CD4-positive, alpha-beta T cell treated with Interleukin-2 at 100 ng/mL for 4 hours (primary cell): Measurements from ENCODE around the gene DDIT4L.
"Not testable (repeated sequence)": the region's sequence is repeated elsewhere in the genome, so short reads cannot be mapped to it uniquely, and the experiment has no call there.

ENCODE experiments used
- DNase-seq: peaks from one replicate; pipeline ENCODE4 v3.0.0-alpha.2; 2020; ENCODE audit warnings: low spot score

The DDIT4L gene, protein sequence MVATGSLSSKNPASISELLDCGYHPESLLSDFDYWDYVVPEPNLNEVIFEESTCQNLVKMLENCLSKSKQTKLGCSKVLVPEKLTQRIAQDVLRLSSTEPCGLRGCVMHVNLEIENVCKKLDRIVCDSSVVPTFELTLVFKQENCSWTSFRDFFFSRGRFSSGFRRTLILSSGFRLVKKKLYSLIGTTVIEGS

DNA sequence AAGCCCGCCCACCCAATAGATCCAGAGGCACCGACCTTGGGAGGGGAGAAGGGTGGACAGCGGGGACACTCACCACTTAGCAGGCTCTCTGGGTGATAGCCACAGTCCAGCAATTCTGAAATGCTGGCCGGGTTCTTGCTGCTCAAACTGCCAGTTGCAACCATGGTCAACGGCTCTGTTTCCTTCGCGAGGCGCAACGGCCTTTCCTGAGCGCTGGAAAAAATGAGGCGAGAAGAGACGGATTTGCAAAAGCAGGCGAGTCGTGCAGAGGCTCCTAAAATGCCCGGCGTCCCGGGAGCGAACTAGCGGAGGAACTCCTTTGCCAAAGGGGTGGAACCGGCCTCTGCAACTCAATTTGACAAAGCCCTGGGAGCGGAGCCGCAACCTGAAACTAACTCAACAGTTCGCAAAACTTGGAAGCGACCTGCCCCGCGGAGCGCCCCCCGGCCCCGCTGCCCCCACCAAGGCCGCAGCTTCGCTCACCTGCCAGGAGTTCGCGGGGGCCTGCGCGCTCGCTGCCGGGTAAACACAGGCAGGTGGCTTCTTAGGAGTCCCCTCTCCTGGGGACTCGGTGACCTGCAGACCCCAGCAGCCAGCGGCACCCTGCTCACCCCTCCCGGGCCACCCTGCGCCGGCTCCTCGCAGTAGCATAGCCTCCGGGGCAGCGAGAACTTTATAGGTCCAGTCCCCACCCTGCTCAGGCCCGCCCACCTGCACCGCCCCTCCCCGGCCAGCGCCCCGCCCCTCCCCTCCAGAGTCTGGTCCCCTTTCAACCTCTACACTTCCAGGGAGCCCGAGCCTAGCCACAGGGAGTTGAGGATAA, at the start of gene DDIT4L:
Gene DDIT4L, minus strand, starts transcription at position 649 of the 823 bp plus-strand sequence. Its CDS starts 485 bp downstream, at position 164.
- no peak for DNase-seq

DNA sequence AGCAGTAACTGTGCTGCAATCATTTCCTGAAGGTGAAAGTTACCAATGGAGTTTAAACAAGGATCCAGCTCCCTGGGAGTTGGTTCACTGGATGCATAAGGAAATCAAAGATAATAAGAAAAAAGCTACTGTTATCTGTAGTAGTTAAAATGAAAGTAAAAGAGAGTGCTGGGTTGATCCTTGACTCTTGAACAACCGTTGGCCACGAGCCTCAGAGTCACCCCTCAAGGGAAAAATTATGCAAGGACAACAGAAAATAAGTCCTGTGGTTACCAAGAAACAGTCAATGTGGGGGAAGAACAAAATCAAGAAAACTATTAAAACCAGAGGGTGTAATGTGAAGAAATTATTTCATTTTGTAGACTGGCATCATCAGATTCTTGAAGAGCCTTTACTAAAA, 49.7 kb upstream of the DDIT4L start:
- DNase-seq = no peak

DNA sequence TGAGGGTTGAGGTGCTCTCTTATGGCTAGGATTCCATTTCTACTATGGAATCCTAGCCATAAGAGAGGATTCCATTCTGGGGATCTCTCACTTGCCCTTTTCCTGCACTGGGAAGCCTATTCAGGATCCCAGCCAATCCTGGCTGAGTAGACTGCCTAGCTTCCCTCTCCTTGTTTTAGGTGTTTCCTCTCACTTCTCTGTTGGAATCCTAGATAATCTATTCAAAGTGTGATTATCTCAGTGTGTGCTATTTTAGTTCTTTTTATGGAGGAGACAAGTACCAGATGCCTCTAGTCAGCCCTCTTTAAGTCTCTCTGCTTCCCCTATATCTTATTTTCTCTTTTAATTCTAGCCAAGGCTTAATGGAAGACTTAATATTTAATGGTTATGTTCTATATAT, 34.5 kb upstream of the DDIT4L start:
- DNase-seq = no peak

DNA sequence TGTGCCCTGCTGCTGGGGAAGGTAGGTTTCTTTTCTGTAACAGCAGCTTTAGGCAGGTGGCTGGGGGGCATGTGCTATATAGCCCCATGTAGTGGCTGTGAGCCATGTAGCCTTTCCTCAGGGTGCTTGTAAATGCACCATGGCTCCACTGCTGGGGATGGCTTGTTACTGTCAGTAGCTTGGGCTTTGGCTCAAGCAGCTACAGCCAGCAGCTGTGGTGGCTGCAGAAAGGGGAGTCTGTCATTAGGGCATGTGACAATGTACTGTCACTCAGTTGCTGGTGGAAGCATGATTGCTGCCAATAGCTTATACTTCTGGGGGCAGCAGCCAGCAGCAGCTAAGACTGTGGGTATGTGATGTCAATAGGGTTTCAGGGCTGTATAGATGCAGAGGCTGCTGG, 33.9 kb upstream of the DDIT4L start:
- DNase-seq = no peak

DNA sequence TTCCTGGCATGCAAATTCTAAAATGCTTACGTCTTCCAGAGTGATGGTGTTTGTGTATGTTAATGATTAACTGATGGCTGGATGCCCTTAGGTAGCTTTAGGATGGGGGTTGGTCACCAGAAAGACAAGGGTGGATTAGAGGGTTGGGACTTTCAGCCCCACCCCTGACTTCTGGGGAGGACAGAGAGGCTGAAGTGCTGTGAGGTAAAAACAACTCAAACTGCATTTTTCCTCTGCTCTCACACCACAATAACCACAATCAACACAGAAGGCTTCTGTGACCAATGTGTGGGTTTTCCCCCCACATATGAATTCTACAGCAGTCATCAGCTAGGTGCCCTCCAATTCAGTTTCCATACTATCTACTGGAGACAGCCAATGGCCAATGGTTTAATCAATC, 18.7 kb upstream of the DDIT4L start:
- DNase-seq = no peak

DNA sequence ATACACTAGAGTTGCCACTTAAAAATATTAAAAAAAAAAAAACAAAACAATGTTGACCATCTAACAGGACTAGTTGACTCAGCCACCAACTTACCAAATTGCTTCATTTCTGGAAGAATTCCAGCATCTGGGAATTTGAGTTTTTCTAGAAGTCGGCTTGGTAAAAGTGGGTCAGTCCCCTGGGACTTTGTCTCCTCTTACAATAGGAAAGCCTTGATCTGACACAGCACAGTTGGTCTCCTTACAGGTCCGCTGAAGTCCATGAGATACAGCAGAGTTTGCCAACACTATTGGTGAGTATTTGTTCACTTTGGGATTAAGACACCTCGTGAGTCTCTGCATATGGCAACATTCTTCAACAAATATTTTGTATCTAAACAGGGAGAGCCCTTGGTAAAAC, 18.2 kb upstream of the DDIT4L start:
- DNase-seq = no peak

DNA sequence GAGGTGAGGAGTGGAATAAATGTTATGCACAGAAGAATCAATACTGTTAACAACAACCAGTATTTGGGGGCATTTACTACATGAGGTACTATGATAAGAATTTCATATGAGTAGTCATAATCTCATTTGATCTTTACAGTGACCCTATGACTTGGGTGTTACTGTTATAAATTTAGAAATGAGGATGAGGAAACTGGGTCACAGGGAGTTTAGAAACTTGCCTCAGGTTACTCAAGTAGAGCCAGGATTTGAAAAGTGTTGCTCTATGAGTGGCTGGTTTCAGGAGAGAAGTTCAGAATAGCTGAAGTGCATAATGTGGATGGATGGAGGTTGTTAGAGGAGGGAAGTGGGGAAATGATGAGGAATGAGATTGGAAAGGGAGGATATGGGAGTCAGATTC, 16.6 kb upstream of the DDIT4L start:
- no peak for DNase-seq

DNA sequence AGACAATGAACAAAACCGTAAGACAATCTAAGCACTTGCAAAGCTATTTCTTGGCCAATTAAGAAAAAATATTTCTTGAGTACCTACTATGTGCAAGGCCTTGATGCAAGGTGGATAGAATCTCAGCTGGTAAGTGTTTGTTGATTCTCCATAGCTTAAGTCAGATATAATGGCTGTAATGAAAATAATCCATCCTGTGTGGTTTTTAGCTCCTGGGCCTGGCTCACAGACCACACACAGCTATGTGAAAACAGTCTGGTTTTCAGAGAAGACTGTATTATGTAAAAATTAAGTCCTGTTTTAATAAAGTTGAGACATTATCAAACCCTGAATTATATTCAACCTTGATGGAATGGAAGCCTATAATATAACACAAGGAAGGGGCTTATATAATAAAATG, 7.8 kb upstream of the DDIT4L start:
- no peak for DNase-seq

DNA sequence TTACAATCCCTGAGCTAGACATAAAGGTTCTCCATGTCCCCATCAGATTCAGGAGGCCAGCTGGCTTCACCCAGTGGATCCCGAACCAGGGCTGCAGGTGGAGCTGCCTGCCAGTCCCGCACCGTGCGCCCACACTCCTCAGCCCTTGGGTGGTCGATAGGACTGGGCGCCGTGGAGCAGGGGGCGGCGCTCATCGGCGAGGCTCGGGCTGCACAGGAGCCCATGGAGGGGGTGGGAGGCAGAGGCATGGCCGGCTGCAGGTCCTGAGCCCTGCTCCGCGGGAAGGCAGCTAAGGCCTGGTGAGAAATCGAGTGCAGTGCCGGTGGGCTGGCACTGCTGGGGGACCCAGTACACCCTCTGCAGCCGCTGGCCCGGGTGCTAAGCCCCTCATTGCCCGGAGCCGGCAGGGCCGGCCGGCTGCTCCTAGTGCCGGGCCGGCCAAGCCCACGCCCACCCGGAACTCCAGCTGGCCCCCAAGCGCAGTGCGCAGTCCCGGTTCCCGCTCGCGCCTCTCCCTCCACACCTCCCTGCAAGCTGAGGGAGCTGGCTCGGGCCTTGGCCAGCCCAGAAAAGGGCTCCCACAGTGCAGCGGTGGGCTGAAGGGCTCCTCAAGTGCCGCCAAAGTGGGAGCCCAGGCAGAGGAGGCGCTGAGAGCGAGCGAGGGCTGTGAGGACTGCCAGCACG, 6.3 kb upstream of the DDIT4L start:
- not testable (repeated sequence) for DNase-seq

DNA sequence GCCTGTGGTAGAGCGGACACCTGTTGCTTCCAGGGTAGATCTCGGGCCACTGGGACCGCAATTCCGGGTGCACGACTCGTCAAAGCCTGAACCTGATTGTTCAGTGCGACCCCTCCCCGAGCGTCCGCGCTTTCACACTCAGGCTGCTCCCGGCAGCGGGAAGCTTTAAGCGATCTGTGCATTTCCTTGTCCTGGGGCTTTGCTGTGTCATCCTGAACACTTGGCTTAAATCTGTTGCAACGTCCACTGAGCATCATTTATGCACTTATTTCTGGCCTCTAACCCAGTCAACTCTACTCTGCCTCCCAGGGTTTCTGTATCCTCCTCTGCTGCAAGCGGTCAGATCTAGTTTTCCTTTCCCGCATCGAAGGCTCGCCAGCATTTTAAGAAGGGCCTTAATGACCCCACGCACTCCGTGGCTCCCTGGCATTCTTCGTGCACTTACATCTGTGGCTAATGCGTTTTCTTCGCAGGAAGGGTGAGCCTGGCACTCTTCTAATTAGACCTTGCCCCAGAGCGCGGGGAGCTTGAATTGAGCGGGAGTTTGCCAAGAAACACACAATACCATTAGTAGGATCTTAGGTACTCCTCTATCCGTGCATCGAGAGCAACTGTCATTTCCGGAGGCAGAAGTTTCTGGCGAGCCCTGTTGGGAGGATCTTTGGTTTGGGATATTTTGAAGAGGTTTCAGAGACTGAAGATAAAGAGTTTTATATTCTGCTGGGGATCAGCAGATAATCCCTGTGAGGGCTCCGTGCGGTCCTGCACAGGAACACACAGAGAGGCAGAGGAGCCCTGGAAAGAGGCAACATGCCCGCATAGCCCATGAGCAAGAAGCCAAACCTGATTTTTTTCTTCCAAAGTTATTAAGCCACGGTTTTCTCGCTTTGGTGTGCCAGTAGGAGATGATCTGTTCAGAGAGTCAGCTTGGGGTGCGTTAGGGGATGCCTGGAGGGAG, 654 bp upstream of the DDIT4L start:
- DNase-seq = no peak

DNA sequence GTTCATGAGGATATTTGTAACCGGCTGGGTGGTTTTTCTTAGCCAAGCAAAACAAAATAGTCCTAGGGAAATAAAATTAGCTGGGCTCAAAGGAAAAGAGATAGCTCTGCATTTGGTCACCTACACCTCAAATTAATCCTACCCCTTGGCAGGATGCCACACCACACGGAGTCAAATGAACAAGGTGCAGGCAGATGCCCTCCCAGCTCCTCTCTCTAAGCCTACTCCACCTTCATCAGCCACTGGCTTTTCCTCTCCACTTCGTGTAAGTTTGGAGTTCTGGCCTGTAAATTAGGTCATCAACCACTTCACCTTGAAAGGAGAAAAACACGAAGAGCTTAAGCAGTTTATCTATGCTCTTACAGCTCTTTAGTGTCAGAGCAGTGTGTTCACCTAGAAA, 1.4 kb downstream of the DDIT4L start:
- DNase-seq = no peak

DNA sequence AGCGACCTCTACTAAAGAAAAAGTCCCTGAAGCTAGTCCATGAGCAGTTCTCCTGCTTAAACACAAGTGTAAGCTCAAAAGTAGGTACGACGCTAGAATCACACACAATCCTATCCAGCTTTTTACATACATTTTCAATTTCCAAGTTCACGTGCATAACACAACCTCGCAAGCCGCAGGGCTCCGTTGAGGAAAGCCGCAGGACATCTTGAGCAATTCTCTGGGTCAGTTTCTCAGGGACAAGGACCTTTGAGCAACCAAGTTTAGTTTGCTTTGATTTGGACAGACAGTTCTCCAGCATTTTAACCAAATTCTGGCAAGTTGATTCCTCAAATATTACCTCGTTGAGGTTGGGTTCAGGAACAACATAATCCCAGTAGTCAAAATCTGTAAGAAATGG, 2.5 kb downstream of the DDIT4L start:
- no peak for DNase-seq

DNA sequence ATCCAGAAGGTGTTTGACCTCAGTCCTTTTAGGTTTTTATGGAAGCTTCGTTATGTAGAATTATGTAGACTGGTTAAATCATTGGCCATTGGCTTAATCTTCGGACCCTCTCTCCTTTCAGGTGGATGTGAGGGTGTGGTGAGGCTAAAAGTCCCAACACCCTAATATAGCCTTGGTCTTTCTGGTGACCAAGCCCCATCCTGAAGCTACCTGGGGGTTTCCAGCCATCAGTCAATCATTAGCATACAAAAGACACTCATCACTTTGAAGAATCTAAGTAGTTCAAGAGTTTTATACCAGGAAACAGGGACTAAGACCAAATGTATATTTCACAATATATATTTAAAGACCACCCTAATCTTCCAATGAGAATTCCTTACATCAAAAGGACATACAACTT, 5.5 kb downstream of the DDIT4L start:
- DNase-seq = no peak

DNA sequence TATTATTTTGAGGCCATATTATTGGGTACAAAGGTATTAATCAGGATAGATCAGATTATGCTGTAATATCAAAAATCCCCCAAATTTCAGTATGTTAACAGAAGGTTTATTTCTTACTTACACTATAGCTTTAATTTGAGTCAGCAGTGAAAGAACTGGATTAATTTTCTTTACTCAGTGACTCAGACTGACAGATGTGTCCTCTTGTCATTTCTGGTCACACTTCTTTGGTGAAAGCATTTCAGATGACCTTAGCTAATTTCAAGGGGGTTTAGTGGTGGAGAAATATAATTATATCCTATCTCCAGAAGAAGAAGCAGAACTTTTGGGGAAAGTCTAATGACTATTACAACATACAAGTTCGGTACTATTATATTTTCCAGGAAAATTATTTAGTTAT, 12.4 kb downstream of the DDIT4L start:
- DNase-seq = no peak

DNA sequence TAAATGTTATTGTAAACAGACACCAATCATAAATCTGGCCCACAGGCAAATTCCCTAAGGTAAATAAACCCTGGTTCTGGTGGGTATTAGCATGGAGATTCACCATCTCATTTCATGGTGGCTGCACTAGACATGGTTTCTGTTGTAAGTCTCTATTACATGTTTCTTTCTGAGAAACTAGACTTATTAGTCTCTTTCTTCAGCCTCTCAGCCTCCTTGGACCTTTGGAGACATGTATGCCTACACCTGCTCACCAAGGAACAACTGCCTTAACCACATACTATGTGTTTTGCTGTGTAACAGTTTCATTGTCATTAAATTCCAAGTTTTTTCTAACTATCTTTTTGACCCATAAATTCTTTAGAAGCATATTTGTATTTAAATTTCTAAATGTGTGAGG, 13.1 kb downstream of the DDIT4L start:
- DNase-seq = no peak

DNA sequence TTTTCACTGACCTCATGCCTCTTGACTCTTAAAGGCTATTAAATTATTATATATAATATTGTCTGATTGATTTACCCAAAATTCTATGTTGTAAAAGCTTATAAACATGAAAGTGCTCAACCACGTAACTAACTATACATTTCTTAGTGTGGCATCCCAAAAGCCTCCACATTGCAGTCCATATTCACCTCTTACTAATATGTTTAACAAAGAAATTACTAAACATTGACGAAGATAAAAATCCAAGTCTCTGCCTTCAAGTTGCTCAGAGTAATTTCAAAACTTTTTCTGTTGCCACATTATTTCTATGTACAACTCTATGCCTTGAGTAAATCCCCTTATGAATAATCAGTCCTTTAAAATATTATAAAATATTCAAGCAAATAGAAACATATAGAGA, 14.4 kb downstream of the DDIT4L start:
- DNase-seq = no peak

DNA sequence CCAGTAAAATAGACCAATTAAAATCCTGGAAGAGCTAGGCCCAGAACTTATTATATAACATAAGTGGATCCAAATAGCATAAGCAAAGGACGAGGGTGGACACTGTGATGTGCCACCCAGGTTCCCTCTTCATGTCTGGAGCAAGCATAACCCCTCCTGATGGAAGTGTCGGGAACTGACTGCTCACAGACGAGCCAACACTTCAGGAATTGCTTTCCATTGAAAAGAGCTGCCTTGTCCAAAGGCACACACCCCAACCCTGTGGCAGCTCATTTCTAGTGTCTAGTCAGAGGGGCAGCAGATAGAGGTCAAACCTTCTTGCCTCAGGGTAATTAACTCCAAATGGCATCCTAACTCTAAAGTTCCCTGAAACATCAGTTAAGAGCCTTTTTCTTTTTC, 15.3 kb downstream of the DDIT4L start:
- DNase-seq = no peak

DNA sequence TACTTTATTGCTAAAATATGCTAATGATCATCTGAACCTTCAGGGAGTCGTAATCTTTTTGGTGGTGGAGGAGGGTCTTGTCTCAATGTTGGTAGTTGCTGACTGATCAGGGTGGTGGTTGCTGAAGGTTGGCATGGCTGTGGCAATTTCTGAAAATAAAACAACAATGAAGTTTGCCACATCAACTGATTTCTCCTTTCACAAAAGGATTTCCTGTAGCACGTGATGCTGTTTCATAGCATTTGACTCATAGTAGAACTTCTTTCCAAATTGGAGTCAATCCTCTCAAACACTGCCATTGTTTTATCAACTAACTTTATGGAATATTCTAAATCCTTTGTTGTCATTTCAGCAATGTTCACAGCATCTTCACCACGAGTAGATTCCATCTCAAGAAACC, 19.3 kb downstream of the DDIT4L start:
- DNase-seq = no peak

DNA sequence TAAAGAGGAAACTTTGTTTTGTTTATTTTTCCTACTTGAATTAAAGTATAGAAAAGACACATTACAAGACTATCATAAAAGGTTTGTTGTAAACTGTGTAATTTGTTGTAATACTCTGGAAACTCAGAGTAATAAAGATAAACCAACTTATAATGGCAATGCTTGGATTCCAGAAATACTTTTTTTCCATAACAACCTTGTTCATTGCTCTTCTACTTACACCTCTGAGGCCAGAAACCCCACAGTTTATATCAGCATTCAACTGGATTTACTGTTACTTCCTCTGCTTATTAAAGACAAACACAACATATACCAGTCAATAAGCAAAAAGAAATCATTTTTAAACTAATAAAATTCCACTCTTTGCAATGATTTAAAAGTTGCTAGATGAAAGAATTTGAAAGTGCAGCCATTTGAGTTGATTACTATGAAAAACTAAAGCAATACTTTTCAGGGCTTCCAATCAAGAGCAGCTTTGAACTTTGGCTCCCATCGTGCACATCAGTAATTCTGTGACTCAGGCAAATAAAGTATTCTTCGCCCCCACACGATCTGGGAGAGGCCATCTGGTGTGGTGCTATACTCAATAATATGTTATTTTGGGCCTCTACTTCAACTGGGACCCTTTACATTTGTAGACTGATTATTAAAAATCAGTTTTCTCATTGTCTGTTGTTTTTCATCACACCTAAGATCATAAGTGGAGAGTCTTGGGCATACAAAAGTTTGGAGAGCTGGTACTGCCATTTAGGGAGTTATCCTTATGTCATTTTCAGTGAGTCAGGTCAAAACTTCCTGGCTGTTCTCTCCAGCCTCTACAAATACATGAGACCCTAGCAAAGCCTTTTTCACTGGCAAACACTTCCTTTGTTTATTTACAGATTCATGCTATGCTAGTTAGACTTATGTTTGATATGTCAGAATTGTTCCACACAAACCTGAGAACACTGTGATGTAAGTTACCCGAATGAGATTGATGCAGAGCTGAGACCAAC, 20.5 kb downstream of the DDIT4L start:
- no peak for DNase-seq

DNA sequence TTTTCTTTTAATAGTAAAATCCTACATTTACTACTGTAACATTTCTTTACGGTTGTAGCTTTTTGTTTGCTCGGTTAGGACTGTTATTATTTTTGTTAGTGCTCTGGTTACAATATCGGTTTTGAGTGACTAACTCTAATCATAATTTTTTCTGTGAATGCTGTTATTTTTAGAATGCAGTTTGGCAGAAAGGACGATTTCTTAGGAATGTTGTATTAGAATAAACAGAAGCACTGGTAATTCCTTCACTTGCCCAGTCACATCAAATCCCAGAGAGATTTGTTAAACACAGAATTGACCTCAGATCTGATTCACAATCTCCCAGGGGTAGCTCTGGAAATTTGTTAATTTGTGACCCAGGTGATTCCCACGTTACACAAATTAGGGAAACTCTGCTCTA, 21.7 kb downstream of the DDIT4L start:
- DNase-seq = no peak
